GM18867 (cell line): ENCODE results near the gene TH.
"Not testable (repeated sequence)": the region's sequence is repeated elsewhere in the genome, so short reads cannot be mapped to it uniquely, and the experiment has no call there.

Experiments
- ATAC-seq: cut with Tn5 transposase; IDR thresholded peaks from one replicate; pipeline ENCODE4 v1.9.1; 2021; ENCODE audit warnings: mild to moderate bottlenecking, moderate library complexity; ENCODE audit not compliant: unreplicated experiment

Gene TH

DNA sequence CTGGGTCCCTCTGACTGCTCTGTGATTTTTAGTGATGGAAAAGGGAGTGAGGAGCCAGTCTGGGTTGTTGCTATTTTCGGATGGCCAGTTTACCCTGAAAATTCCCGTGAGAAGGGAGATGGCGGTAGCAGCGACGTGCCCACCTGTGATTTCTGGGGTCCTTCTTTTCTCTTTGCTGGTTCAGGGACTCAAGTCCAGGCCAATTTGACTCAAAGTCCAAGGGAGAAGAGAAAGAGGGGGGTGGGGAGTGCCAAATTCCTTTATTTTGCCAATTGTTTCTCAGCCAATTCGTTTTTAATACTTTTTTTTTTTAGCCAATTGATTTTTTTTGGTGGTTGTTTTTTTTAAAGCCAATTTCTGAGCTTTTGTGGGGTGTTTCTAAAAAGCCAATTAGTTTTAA lies 39.4 kb downstream of the TH start:
- no peak for ATAC-seq

DNA sequence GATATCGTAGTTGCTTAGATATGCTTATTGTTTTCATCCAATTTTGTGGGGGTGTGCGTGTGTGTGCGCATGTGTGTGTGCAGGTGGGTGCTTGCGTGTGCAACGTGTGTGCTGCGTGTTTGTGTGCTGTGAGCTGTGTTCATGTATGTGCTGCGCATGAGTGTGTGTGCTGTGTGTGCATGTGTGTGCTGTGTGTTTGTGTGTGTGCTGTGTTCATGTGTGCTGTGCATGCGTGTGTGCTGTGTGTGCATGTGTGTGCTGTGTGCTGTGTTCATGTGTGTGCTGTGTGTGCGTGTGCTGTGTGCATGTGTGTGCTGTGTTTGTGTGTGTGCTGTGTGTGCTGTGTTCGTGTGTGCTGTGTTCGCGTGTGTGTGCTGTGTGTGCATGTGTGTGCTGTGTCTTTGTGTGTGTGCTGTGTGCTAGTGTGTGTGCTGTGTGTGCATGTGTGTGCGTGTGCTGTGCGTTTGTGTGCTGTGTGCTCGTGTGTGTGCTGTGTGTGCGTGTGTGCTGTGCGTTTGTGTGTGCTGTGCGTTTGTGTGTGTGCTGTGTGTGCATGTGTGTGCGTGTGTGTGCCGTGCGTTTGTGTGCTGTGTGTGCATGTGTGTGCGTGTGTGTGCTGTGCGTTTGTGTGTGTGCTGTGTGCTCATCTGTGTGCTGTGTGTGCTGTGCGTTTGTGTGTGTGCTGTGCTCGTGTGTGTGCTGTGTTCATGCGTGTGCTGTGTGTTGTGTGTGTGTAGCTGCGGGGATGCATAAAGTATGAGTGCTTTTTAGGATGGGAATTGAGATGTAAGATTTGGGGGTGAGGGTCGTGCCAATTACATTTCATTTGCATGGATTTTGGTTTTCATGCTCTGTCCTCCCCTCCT lies 40.0 kb downstream of the TH start:
- no peak for ATAC-seq

- no peak for ATAC-seq
Observed at GRCh38 chr11:2130881-2131352, 40.7 kb downstream of the TH start.

DNA sequence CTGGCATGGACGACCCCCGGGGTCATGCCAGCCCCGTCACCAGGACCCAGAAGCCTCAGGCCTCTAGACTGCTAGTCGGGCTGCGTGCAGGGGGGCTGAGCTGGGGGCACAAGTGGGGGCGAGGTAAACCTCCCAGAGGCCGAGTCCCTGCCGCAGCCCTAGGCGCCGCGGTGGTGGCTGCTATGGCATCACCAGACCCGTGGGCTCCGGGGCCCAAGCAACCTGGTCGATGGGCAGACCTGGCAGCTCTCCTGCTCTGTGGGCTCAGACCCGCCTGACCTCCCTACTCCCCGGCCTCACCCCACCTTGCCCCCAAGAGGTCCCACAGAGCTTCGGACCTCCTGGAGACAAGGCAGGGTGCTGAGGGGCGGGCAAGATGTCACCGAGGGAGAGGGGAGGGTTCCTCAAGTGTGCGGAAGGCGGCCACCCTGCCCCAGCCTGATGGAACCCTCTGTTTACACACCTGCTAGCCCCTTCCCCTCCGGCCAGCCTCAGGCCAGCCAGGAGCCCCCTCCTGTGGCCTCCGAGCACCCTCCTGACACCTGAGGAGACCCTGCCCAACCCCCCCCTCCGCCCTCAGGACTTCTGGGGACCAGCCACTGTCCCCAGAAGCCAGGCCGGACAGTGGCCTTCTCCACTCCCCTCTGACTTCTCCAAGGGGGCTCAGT lies 41.8 kb downstream of the TH start:
- no peak for ATAC-seq

DNA sequence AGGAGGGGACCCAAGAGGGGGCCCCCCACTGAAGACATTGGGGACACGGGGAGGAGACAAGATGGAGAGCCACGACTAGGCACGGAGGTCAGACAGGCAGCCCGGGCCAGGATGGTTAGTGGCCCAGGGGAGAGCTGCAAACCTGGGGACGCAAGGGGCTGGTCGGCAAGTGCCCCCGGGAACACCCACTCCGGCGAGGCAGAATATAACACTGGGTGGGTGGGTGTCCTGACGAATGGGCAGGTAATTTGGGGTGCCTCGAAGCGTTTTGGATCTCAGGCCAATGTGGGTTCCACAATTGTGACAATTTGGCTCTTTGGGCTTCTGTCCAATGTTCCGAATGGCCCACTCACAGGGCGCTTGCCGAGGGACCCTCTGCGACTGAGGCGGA lies 42.3 kb downstream of the TH start:
- ATAC-seq, result no peak

GRCh38 chr11:2128511-2129307 lies 42.9 kb downstream of the TH start:
- ATAC-seq, result no peak

DNA sequence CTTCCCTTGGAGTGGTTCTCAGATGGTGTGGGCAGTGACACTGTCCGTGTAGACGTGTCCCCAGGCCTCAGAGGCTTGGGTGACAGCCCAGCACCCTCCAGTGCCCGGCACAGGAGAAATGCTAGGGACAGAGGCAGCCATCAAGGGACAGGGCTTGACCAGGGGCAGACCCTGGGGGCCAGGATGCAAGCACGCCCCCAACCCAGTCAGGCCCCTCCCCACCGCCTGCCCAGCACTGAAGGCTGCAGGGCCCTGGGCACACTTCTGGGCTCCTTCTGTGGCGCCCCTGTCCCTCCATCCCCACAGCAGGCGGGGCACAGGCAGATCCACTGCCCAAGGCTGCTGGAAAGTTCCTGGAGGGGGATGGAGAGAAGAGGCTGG lies 43.5 kb downstream of the TH start:
- no peak for ATAC-seq

- no peak for ATAC-seq
Observed at GRCh38 chr11:2127482-2128129, 44.0 kb downstream of the TH start.

DNA sequence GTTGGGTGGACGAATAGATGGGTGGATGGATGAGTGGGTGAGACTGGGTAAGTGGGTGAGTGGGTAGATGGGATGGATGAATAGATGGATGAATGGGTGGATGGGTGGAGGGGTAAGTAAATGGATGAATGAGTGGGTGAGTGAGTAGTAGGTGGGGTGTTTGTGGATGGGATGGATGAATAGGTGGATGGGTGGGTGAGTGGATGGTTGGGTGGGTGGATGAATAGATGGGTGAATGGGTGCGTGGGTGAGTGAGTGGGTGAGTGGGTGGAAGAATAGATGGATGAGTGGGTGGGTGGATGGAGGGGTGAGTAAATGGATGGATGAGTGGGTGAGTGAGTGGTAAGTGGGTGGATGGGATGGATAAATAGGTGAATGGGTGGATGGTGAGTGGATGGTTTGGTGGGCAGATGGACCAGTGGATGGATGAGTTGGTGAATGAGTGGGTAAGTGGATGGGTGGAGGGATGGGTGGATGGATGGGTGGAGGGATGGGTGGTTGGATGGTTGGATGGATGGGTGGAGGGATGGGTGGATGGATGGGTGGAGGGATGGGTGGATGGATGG lies 45.0 kb downstream of the TH start:
- ATAC-seq, result no peak

DNA sequence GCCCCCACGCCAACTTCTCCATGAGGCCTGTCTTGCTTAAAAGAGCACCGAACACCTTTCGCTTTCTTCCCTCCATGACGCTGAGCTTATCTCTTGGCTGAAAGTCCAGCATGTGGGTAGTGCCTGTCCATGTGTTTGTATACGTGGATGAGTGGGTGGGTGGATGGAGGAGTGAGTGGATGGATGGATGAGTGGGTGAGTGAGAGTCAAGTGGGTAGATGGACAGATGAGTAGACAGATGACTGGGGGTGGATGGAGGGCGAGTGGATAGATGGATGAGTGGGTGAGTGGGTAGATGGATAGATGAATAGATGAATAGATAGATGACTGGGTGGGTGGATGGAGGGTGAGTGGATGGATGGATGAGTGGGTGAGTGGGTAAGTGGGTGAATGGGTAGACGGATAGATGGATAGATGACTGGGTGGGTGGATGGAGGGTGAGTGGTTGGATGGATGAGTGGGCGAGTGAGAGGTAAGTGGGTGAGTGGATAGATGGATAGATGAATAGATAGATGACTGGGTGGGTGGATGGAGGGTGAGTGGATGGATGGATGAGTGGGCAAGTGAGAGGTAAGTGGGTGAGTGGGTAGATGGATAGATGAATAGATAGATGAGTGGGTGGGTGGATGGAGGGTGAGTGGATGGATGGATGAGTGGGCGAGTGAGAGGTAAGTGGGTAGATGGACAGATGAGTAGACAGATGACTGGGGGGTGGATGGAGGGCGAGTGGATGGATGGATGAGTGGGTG lies 46.7 kb downstream of the TH start:
- ATAC-seq, result not testable (repeated sequence)

- no peak for ATAC-seq
Observed at GRCh38 chr11:2123628-2123960, 48.0 kb downstream of the TH start.

- no peak for ATAC-seq
Observed at GRCh38 chr11:2122907-2123627, 48.5 kb downstream of the TH start.

GRCh38 chr11:2122222-2122906 lies 49.3 kb downstream of the TH start:
- no peak for ATAC-seq

DNA sequence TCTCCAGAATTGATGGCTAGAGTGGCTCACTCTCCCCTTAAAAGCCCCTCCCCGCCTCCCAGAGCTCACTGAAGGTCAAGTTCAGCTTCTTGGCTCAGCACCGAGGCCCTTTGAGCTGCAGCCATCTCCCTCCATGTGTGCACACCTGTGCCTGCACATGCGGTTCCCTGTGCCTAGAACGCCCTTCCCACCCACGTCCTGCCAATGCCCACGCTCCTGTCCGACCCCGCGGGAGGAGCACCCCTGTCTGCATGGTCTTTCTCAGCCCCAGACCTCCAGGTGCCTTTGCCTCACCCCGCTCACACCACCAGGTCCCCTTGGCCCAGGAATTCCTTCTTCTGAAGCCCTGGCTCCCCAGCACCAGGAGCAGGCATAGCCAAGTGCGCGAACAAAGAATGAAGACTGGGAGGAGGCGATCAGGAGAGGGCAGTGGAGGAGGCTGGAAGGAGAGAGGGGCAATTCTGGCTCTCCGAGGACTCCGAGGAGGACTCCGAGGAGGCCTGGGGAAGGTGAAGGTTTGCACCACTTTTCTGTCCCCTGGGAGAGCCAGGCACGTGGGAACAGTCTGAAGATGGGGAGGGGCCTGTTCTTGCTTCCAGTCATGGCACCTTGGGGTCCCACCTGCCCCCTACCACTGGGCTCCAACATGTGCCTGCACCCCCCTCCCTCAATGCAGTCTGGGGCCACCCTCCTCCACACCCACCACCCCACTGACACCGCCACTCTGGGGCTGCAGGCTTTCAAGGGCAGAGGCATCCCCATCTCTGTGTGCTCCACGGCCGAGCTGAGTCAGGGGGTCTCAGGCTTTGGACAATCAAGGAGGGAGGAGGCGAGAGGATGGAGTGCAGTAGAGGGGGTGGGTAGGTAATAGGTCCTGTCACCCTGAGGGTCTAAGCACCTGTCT lies 50.1 kb downstream of the TH start:
- no peak for ATAC-seq

DNA sequence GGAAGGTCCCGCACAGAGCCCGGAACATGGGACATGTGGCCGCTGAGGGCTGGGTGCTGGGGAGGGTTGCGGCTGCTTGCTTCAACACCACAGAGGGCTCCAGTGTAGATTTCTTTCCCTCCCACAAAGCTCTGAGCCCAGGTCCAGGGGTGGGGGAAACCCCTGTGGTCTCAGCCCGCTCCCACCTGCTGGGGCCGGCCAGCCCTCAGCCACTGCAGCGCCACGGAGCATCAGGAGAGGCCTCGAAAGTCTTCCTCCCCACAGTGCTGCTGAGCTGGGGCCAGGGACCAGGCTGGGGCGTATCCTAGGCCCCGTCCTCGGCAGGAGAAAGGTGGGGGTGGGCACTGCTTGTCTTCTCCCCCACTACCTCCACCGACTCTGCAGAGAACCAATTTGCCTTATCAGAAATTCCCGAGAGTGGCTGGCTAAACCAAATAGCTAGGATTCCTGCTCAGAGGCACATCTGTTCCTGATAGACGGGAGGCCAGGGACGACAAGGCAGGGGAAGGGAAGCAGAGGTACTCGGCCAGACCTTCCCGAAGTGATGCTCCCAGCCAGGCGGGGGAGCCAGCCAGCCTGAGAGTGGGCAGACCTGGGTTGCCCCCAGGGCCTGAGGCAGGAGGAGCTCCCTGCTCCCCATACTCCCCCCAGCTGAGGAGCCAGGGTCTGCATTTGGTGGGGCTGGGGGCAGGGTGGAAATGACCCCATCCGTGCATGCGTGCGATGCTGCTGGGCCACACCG lies 51.1 kb downstream of the TH start:
- no peak for ATAC-seq

GRCh38 chr11:2118677-2119076 lies 52.9 kb downstream of the TH start:
- ATAC-seq, result no peak

GRCh38 chr11:2116680-2117079 lies 54.9 kb downstream of the TH start:
- no peak for ATAC-seq
